IPS DF 6.9 (cell line): Measurements from ENCODE around the gene ZCCHC24.
"Not testable (repeated sequence)": the region's sequence is repeated elsewhere in the genome, so short reads cannot be mapped to it uniquely, and the experiment has no call there.

ENCODE experiments used
- DNase-seq: peaks from one replicate; pipeline ENCODE4 v3.0.0-alpha.2; 2013; ENCODE audit warnings: low read depth, low spot score
- H3K27ac ChIP-seq: one replicate; pipeline ENCODE4 v1.5.1; 2013; ENCODE audit warnings: low read length, control low read depth
- H3K27me3 ChIP-seq: 2 replicates; pipeline ENCODE4 v1.6.1; 2013; ENCODE audit warnings: mild to moderate bottlenecking, low read length; ENCODE audit not compliant: control insufficient read depth, insufficient read depth
- H3K36me3 ChIP-seq: 2 replicates; pipeline ENCODE4 v1.6.1; 2013; ENCODE audit warnings: low read length; ENCODE audit not compliant: control insufficient read depth, insufficient read depth
- H3K4me1 ChIP-seq: 2 replicates; pipeline ENCODE4 v1.6.1; 2013; ENCODE audit warnings: low read length; ENCODE audit not compliant: control insufficient read depth, insufficient read depth
- H3K4me3 ChIP-seq: 2 replicates; pipeline ENCODE4 v1.5.1; 2013; ENCODE audit warnings: mild to moderate bottlenecking, low read length
- H3K9me3 ChIP-seq: 2 replicates; pipeline ENCODE4 v1.6.1; 2013; ENCODE audit warnings: low read length, inconsistent platforms; ENCODE audit not compliant: control insufficient read depth, insufficient read depth
- WGBS: extraction: QIAGEN DNeasy Blood & Tissue Kit; methylation state at CpG from one replicate; pipeline ENCODE4 v1.1.7; 2013; ENCODE audit warnings: mixed read lengths, missing lambda C conversion rate; ENCODE audit not compliant: insufficient read length, insufficient coverage; 5-methylcytosine and 5-hydroxymethylcytosine counted together

ZCCHC24 gene

GRCh38 chr10:79335470-79336235 lies 109.8 kb downstream of the ZCCHC24 start:
- Histone ChIP-seq H3K9me3 (no peaks in the 10 kb centered on the region), H3K27ac (no peak overlapping the region), H3K27me3 (no peaks in the 10 kb centered on the region), H3K4me1 (peaks cover 7% of the 10 kb centered on the region), H3K4me3 (no peak overlapping the region), H3K36me3 (no peaks in the 10 kb centered on the region)
- WGBS = no CpG with 5 or more reads among the region's 13 CpGs
- DNase-seq = no peak

GRCh38 chr10:79335094-79335469 lies 110.3 kb downstream of the ZCCHC24 start:
- no peaks in the 10 kb centered on the region for H3K36me3 ChIP-seq
- H3K4me1 ChIP-seq = peaks cover 7% of the 10 kb centered on the region
- no CpG with 5 or more reads among the region's 2 CpGs for WGBS
- no peak for DNase-seq
- H3K4me3 ChIP-seq = no peak overlapping the region
- no peaks in the 10 kb centered on the region for H3K27me3 ChIP-seq
- no peak overlapping the region for H3K27ac ChIP-seq
- no peaks in the 10 kb centered on the region for H3K9me3 ChIP-seq

DNA sequence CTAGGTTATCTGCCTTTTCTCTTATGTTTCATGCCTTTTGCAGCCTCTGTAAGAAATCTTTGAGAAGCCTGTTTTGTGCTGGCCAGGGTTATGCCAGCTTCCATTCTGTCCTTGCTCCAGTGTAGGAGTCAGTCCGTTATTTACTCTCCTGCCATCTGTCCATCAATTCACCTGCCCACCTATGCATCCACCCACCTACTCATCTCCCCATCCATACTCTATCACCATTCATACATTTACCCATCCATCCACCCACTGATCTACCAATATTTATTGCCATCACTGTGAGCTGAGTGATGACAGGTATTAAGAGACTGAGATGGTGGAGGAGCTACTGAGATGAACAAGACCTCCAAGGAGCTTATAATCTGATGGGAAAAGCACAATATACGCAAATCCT lies 110.9 kb downstream of the ZCCHC24 start:
- no peaks in the 10 kb centered on the region for H3K36me3 ChIP-seq
- DNase-seq = no peak
- peaks cover 7% of the 10 kb centered on the region for H3K4me1 ChIP-seq
- H3K27me3 ChIP-seq = no peaks in the 10 kb centered on the region
- no CpG with 5 or more reads among the region's 2 CpGs for WGBS
- no peaks in the 10 kb centered on the region for H3K9me3 ChIP-seq
- no peak overlapping the region for H3K27ac ChIP-seq
- no peak overlapping the region for H3K4me3 ChIP-seq

GRCh38 chr10:79333513-79333912 lies 111.9 kb downstream of the ZCCHC24 start:
- no peak overlapping the region for H3K27ac ChIP-seq
- DNase-seq = no peak

DNA sequence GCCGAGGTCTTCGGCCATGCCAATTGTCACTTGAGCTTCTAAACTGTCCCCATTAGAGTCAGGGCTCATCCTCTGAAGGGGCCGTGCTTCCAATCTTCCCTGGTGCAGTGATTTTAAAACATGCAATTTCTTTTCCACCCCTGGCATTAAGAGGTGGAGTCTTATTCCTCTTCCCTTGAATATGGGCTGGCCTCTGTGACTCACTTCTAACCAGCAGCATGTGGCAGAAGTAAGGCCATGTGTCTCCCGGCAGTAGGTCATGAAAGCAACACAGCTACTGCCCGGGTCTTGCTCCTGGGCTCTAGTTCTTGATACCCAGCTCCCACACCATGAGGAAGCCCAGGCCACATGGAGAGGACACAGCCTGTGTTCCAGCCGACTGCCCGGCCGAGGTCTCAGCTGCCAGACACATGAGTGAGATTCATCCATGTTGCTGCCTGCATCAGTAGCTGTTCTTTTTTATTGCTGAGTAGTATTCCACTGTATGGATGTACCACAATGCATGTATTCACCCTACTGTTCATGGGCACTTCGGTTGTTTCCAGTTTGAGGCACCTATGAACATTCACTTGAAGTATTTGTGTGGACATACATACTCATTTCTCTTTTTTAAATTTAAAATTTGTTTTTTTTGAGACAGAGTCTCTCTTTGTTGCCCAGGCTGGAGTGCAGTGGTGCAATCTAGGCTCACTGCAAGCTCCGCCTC lies 112.7 kb downstream of the ZCCHC24 start:
- H3K4me1 ChIP-seq, H3K9me3 ChIP-seq, H3K36me3 ChIP-seq, H3K27me3 ChIP-seq, H3K27ac ChIP-seq, DNase-seq, H3K4me3 ChIP-seq: not testable (repeated sequence)
- no CpG with 5 or more reads among the region's 10 CpGs for WGBS

More at GRCh38 chr10:79333513-79333912, 111.9 kb downstream of the ZCCHC24 start:
- Histone ChIP-seq H3K4me1 (peaks cover 7% of the 10 kb centered on the region), H3K27me3 (no peaks in the 10 kb centered on the region), H3K4me3 (no peak overlapping the region), H3K36me3 (no peaks in the 10 kb centered on the region), H3K9me3 (no peaks in the 10 kb centered on the region)
- WGBS = no CpG with 5 or more reads among the region's 2 CpGs
